Kidney capillary endothelial cell (primary cell): ENCODE results near the gene LCN9.

ENCODE experiments used
- DNase-seq: peaks from one replicate; pipeline ENCODE4 v3.0.0-alpha.2; 2018; ENCODE audit warnings: low spot score

LCN9 gene

DNA sequence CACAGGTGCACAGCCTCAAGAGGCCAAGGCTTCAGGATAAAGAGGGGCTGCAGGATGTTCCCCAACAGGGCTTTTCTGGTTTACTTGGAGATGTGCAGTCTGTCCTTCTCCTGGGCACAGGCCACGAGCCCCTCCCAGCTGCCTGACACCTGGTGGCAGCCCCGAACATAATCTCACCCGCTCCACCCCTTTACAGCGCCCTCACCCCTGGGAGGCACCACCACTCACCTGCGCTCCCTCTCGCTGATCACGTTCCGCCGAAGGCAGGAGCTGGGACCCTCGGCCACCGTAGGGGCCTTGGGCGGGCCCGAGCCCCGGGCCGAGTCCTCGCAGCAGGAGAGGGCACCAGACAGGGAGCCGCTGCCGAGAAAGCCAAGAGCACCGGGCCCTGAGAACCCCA is 35.7 kb downstream of the LCN9 start:
- no peak for DNase-seq

GRCh38 chr9:135699440-135699839 is 36.3 kb downstream of the LCN9 start, which contains the start of gene SOHLH1:
Gene SOHLH1 (minus strand): TSS chr9:135699481. CDS start chr9:135699467, 14 bp downstream.
- DNase-seq, result no peak

DNA sequence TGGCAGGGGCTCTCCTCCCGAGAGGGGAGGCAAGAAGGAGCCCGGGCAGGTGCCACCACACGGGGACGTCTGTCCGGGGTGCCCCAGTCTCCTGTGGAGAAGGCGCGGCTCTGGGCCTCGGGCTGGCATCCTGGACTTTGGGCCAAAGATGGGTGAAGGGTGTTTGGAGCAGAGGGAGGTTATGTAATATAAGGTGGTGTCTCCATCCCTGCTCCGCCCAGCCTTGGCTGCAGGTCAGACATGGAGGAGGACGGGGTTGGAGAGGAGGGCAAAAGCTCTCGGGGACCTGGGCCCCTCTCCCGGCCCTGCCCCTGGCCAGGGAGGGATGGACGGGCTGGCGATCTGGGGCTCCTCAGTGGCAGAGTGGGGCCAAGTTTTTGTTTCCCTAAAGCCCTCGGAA is 37.4 kb downstream of the LCN9 start:
- DNase-seq, result no peak

GRCh38 chr9:135701067-135701958 is 38.2 kb downstream of the LCN9 start:
- no peak for DNase-seq

DNA sequence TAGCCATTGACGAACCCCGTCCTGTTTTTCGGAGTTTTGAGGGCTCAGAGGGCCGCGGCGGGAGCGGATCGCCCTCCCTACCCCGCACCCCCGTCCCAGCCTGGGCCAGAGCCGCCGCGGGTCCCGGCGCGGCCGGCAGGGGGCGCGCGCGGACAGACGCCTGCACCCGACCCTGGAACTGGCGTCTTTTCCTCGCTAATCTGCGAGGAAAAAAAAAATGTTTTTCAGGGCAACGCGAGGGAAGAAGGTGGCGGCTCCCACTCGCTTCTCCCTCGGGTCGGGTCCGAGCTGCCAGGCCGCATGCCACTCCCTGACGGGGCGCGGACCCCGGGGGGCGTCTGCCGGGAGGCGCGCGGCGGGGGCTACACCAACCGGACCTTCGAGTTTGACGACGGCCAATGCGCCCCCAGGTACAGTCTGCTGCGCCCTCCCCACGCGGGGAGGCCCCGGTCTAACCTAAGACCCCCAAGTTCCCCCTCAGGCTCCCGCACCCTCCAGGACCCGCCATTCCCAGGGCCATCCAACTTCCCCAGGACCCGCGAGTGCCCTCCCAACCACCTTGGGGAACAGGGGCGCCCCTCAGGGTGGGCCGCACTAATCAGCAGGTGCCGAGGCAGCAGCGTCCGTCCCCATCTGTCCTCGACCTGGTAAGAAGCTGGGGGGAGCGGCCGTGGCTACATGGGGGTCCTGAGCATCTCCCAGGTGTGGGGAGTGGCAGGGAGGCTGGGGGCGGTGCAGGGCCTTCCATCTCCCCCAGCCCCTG is 39.0 kb downstream of the LCN9 start, which contains the start of gene KCNT1:
Gene KCNT1 (plus strand): TSS at position 227 of the 763 bp plus-strand sequence. CDS start 74 bp downstream, at position 301.
- peak; percentile 53 for DNase-seq

DNA sequence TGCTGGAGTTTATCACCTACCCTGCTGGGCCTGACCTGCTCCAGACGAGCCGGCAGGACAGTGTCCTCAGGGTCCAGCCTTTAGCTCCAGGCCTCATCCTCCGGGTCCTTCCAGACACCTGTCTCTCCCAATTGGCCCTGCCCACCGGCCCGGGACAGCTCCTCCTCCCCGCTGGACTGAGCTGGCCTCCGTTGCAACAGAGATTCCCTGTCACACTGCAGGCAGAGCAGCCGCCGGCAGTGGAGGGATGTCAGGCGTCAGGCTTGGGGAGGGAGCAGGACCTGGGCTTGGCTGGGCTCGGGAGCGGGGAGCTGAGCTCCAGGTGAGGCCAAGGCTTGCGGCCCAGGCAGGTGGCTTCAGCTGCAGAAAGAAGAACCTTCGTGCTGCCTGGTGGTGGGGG is 40.6 kb downstream of the LCN9 start:
- DNase-seq, result no peak

DNA sequence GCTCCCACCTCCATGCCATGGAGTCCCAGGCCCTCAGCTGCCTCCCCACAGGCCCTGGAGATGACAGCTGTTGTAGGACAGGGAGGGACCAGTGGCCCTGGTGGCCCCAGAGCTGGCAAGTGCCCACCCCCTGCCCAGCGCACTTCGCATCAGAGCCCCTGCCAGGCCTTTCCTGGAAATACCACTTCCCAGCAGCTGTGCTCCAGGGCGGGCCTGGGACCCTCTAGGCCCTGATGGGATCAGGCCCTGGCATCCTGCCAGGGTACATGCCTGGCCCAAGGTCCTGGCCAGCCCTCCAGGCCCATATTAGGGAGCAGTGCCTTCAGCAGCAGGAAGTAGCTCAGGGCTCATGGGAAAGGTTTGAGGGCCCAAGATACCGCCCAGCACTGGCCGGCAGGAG is 41.4 kb downstream of the LCN9 start:
- DNase-seq, result no peak

- DNase-seq, result no peak
Measured at GRCh38 chr9:135705376-135705775, 42.3 kb downstream of the LCN9 start.

GRCh38 chr9:135706288-135706687 is 43.2 kb downstream of the LCN9 start:
- DNase-seq, result no peak

DNA sequence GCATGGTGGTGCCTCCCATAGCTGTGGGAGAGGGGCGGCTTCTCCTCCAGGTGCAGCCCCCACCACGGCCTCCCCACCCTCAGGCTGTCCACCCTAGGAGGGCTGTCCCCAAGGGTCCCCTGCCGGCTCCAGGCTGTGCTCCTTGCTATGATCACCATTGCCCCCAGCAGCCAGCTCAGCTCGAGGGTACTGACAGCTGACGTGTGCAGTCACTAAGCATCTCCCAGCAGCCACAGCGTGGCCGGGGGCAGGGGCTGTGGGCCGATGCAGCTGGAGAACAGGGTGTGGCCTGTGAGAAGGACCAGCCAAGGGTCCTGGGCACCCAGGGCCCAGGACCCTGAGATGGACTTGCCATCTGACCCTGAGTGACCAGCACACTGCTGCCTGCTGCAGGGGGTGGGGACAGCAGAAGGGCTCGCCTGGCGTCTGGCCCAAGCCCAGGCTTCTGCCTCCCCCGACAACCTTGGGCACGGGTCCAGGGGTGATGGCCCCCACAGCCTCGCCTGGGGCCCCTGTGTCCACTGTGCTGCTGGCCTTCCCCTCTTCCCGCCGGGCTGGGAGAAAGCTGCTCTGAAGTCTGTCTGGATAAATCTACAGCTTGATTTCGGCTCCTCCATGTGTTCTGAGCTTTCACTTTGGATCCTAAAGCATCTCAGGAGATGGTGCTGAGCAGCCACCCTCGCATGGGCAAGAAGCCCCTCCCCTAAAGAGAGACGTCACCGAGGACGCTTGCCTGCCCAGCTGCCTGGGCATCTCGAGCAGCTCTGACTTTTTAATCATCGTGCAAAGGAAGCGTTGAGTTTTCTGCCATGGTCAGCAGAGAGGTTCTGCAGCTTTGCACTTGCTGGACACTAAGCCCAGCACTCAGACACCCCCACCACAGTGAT is 44.4 kb downstream of the LCN9 start:
- no peak for DNase-seq

GRCh38 chr9:135708164-135708563 is 45.1 kb downstream of the LCN9 start:
- no peak for DNase-seq

DNA sequence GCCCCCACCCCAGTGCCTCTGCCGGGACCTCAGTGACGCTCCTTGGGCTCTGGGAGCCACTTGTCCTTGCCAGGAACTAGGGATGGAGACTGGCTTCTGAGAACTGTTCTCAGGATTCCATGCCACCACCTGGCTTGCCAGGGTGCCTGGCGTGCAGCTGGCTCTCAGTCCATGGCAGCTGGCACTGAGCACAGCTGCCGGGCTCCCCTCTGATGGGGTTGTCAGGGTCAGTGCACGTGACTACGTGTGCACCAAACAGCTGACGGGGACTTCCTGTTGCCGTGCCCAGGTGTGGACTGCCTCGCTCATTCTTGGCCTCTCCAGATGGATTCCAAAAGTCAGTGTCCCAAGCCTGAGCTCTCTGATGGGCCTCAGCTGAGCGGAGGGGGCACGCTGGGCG is 48.3 kb downstream of the LCN9 start:
- no peak for DNase-seq

GRCh38 chr9:135711881-135712280 is 48.8 kb downstream of the LCN9 start:
- DNase-seq, result no peak

GRCh38 chr9:135712613-135713295 is 49.6 kb downstream of the LCN9 start:
- DNase-seq, result no peak

GRCh38 chr9:135714242-135715055 is 51.3 kb downstream of the LCN9 start:
- no peak for DNase-seq

GRCh38 chr9:135715056-135715595 is 52.0 kb downstream of the LCN9 start:
- DNase-seq, result no peak

DNA sequence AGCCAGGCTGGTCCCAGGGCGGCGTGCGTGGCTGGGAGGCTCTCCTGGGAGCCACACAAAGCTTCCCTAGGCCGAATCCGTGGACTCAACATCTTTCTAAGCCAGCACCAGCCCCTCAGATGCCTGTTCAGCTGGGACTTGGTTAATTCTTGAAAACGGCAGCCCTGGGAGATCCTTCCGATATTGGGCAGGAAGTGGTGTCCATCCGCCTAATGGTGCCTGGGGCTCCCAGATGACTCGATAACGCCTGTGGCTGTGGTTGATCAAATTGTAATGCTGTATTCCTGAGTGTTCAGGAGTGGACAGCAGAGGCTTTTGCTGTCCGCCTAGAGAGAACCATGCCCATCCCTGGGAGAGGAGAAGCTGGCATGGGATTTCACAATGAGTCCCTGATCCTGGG is 52.9 kb downstream of the LCN9 start:
- DNase-seq, result no peak
